Activated naive CD8-positive, alpha-beta T cell treated with anti-CD3 and anti-CD28 coated beads, Interleukin-2, amount 10 ng/mL, durations not matched to agents 7 days and 5 days (primary cell): ENCODE results near the gene PRUNE2. TPM values are rescaled to one million over a fixed set of nuclear protein-coding genes. Genes with fewer than 3 reads are reported as not detected.

Experiments
- ATAC-seq: fragments of 150-1000 bp; cut with Tn5 transposase; one replicate; pipeline ENCODE4 v1.10.0; 2021; ENCODE audit warnings: low read depth, moderate library complexity
- POLR2A ChIA-PET: fragments of 350-600 bp; sonication (Branson Sonifier 250); formaldehyde crosslinking; loops from one replicate; lab custom pipeline; 2021; ENCODE audit warnings: antibody characterized with exemption; lab: Charles Lee
- DNase-seq: peaks from one replicate; pipeline ENCODE4 v3.0.0; 2021
- H3K27ac Mint-ChIP-seq: one replicate; pipeline ENCODE4 v1.8.0; 2022; ENCODE audit warnings: mild to moderate bottlenecking, mixed read lengths
- H3K27me3 Mint-ChIP-seq: one replicate; pipeline ENCODE4 v1.8.0; 2022; ENCODE audit warnings: mild to moderate bottlenecking, moderate library complexity, mixed read lengths
- H3K36me3 Mint-ChIP-seq: one replicate; pipeline ENCODE4 v1.8.0; 2021; ENCODE audit warnings: mild to moderate bottlenecking, mixed read lengths
- H3K4me1 Mint-ChIP-seq: one replicate; pipeline ENCODE4 v1.8.0; 2021; ENCODE audit warnings: mixed read lengths
- H3K4me3 Mint-ChIP-seq: one replicate; pipeline ENCODE4 v1.8.0; 2022; ENCODE audit warnings: mild to moderate bottlenecking, moderate library complexity, mixed read lengths
- H3K9me3 Mint-ChIP-seq: one replicate; pipeline ENCODE4 v1.8.0; 2021; ENCODE audit warnings: mixed read lengths
- total RNA-seq, 2 experiments: library from RNA; stranded (reverse); gene quantifications; one replicate each; pipeline ENCODE4 v1.2.3, GENCODE V29; 2021

The PRUNE2 gene
- total RNA-seq, 2 experiments from 2014 or later = 0.57 TPM; not detected in 1

GRCh38 chr9:76697081-76697480, 208.8 kb downstream of the PRUNE2 start:
- ATAC-seq = no peak
- Mint-ChIP-seq H3K27ac (no peak overlapping the region), H3K4me1 (peaks cover under 1% of the 10 kb centered on the region), H3K4me3 (no peak overlapping the region), H3K9me3 (no peaks in the 10 kb centered on the region), H3K27me3 (peaks cover 42% of the 10 kb centered on the region), H3K36me3 (no peaks in the 10 kb centered on the region)
- POLR2A ChIA-PET = no interaction called here
- DNase-seq = no peak

DNA sequence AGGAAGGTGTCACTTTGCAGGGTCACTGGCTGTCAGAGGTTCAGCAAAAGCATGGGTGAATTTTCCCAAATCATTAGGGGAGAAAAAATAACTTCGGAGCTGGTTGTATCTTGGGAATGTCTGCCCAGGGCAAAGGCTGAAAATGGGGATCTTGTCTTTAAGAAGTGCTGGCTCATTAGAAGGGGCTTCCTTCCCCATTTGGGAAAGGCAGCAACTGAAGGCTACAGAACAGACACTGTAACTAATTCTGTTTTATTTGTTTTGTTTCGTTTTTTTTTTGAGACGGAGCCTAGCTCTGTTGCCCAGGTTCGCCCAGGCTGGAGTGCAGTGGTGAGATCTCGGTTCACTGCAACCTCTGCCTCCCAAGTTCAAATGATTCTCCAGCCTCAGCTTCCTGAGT, 212.0 kb downstream of the PRUNE2 start:
- Mint-ChIP-seq H3K4me1 (peaks cover 8% of the 10 kb centered on the region), H3K36me3 (no peaks in the 10 kb centered on the region), H3K27ac (no peak overlapping the region), H3K4me3 (no peak overlapping the region), H3K27me3 (peaks cover 63% of the 10 kb centered on the region), H3K9me3 (no peaks in the 10 kb centered on the region)
- POLR2A ChIA-PET = no interaction called here
- DNase-seq (no peak), ATAC-seq (no peak)

DNA sequence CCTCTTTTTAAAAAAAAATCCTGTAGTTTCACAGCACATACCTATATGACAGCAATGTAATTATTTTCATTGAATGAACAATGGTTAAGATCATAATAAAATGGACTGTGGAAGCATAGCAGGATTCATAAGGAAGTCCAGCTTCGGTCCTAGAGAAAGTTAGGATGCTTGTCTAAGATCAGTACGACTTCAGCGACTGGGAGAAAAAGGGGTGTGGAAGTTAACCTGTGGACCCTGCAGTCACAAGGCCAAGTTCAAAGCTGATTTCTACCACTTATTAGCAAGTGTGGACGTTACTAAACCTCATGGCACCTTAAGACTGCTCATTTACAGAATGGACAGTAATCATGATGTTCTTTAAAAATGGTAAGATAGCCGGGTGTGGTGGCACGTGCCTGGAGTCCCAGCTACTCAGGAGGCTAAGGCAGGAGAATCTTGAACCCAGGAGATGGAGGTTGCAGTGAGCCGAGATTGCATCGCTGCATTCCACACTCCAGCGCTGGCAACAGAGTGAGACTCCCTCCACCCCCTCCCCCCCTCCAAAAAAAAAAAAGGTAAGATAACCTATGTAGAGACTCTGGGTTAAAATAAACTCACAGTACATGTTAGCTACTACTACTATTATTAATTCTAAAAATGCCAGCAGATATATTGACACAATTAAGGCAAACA, 213.3 kb downstream of the PRUNE2 start:
- Mint-ChIP-seq H3K27me3 (peaks cover 60% of the 10 kb centered on the region), H3K4me3 (peak overlapping the region; percentile 80), H3K27ac (no peak overlapping the region), H3K4me1 (peaks cover 10% of the 10 kb centered on the region), H3K9me3 (no peaks in the 10 kb centered on the region), H3K36me3 (no peaks in the 10 kb centered on the region)
- DNase-seq = no peak
- no peak for ATAC-seq
- POLR2A ChIA-PET = no interaction called here

DNA sequence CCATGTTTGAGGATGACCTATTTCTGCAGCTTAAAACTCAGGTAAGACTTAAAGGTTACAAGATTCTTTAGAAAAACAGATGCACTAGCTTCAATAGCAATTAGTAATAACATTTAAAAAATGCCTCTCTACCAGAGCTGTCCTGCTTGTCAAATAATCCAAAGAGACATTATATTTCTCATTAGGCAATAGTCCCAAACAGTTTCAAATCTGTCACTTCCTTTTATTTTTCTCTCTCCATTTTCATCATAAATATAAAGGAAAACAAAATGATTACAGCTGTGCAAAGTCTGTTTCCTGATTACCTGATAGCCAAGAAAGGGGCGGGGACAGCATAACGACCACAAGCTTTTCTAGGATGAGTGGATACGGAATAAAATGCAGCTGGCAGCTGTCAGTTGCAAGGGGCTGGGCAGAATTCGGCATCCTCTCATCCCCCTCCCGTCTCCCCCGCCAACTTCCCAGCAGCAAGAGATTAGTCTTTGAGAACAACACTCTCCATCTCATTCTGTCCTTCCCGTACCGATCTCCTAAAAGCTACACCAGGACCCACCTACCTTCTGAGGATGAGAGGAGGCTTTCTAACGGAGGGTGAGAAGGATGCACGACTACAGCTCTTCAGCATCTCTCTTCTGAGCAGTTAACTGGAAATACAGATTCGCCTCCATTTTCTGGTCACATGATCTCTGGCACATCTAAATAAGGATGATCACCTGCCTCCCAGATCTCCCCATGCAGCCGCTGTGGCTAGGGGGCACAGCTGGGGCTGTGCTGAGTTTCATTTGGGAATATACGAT, 214.2 kb downstream of the PRUNE2 start:
- H3K27me3 Mint-ChIP-seq = peaks cover 61% of the 10 kb centered on the region
- POLR2A ChIA-PET = no interaction called here
- peak overlapping the region; percentile 80 for H3K4me3 Mint-ChIP-seq
- ATAC-seq (no peak), DNase-seq (no peak)
- H3K9me3 Mint-ChIP-seq = no peaks in the 10 kb centered on the region
- H3K27ac Mint-ChIP-seq = peak overlapping the region; percentile 7
- no peaks in the 10 kb centered on the region for H3K36me3 Mint-ChIP-seq
- peaks cover 10% of the 10 kb centered on the region for H3K4me1 Mint-ChIP-seq

- POLR2A ChIA-PET = no interaction called here
- Mint-ChIP-seq H3K4me1 (peaks cover 10% of the 10 kb centered on the region), H3K27ac (no peak overlapping the region), H3K9me3 (no peaks in the 10 kb centered on the region), H3K36me3 (no peaks in the 10 kb centered on the region), H3K27me3 (peaks cover 56% of the 10 kb centered on the region), H3K4me3 (no peak overlapping the region)
- no peak for DNase-seq
- ATAC-seq = no peak
These were observed 214.9 kb downstream of the PRUNE2 start for GRCh38 chr9:76690973-76691370.

GRCh38 chr9:76690246-76690972, 215.5 kb downstream of the PRUNE2 start:
- H3K36me3 Mint-ChIP-seq = no peaks in the 10 kb centered on the region
- POLR2A ChIA-PET = no interaction called here
- H3K27ac Mint-ChIP-seq = no peak overlapping the region
- H3K4me1 Mint-ChIP-seq = peaks cover 10% of the 10 kb centered on the region
- no peak overlapping the region for H3K4me3 Mint-ChIP-seq
- ATAC-seq = no peak
- H3K9me3 Mint-ChIP-seq = no peaks in the 10 kb centered on the region
- no peak for DNase-seq
- peaks cover 56% of the 10 kb centered on the region for H3K27me3 Mint-ChIP-seq

DNA sequence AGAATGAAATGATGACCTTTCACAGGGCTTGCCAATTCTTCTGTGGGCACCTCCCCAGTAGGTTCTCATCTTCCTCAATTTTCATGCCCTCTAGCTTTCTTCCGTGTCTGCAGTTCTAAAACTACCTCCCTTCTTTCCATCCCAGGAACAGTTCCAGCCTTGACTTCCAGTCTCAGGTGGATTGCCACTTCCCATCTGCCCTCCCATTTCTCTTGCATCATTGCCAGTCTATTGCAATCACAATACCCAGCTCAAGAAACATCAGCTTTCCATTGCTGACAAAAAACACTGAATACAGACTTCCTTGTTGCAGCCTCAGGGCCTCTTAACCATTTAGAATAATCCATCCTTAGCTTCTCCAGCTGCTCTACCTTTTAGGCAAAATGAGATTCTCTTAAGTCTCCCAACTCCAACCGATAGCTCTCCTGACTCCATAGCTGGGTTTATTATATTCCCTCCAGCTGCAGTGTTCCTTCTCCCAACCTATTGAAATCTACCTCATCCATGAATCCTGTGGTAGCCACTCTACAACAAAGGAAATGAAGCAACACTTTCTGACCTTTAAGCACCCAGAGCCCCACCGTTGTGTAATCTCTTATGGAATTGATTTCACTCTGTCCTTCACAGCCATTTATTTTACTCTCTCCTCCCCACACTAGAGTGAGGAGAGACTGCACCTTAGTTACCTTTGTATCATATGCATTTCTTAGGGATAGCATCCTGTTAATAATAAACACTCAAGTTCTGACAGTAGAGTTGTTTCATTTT, 217.3 kb downstream of the PRUNE2 start:
- Mint-ChIP-seq H3K4me3 (no peak overlapping the region), H3K36me3 (no peaks in the 10 kb centered on the region), H3K4me1 (peaks cover 10% of the 10 kb centered on the region), H3K9me3 (no peaks in the 10 kb centered on the region), H3K27ac (no peak overlapping the region), H3K27me3 (peaks cover 49% of the 10 kb centered on the region)
- POLR2A ChIA-PET = no interaction called here
- DNase-seq = no peak
- ATAC-seq = no peak

DNA sequence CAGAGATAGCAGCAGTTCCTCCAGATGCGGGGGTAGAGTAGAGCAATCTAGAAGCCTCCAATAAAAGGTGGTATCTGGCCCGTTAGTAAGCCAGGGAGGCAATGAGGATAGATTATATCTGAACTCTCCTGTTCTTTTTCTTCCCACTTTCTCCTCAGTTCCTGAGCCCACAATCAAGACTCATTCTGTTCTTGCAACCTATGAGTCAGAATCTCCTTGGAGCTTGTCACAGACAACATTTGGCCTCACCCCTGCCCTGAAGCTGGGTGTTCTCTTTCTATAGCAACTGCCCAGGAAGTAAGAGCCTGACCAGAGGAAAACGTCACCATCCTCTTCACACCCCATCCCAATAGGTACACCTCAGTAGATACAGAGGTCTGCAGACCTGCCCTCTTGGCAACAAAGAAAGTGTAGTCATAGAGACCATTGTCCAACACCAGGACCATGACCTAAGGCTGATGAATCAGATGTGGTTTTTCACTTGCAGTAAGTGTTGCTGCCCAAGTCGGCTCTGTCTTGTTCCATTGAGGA, 218.0 kb downstream of the PRUNE2 start:
- ATAC-seq (no peak), DNase-seq (no peak)
- Mint-ChIP-seq H3K27ac (no peak overlapping the region), H3K4me3 (no peak overlapping the region), H3K9me3 (no peaks in the 10 kb centered on the region), H3K36me3 (no peaks in the 10 kb centered on the region), H3K27me3 (peaks cover 47% of the 10 kb centered on the region), H3K4me1 (peaks cover 10% of the 10 kb centered on the region)
- POLR2A ChIA-PET = no interaction called here

- no peak for ATAC-seq
- peaks cover 6% of the 10 kb centered on the region for H3K4me1 Mint-ChIP-seq
- H3K9me3 Mint-ChIP-seq = no peaks in the 10 kb centered on the region
- no peaks in the 10 kb centered on the region for H3K36me3 Mint-ChIP-seq
- DNase-seq = no peak
- peaks cover 41% of the 10 kb centered on the region for H3K27me3 Mint-ChIP-seq
- POLR2A ChIA-PET = no interaction called here
- no peak overlapping the region for H3K4me3 Mint-ChIP-seq
- no peak overlapping the region for H3K27ac Mint-ChIP-seq
These were observed 219.2 kb downstream of the PRUNE2 start for GRCh38 chr9:76686756-76687155.

- Mint-ChIP-seq H3K27me3 (peaks cover 15% of the 10 kb centered on the region), H3K4me1 (peaks cover 5% of the 10 kb centered on the region), H3K36me3 (no peaks in the 10 kb centered on the region), H3K9me3 (no peaks in the 10 kb centered on the region), H3K27ac (no peak overlapping the region), H3K4me3 (no peak overlapping the region)
- POLR2A ChIA-PET = no interaction called here
- DNase-seq = no peak
- ATAC-seq = no peak
These were observed 221.7 kb downstream of the PRUNE2 start for GRCh38 chr9:76684213-76684612.

DNA sequence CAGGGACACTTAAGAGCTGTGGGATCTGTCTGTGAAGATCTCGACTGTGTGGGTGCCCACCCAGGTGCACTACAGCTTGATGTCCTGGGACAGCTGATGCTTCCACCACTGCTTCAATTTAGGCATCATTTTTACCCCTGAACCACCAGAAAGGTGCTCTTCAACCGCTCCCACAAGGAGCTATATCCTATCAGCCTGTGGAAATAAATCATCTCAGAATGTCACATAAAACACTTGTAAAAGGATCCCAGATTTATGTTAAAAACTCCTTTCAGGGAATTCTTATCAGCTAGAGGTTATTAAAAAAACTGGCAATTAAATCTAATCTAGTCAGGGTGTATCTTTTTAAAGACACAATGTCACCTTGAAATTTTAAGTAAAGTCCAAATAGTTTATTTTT, 224.4 kb downstream of the PRUNE2 start:
- POLR2A ChIA-PET = no interaction called here
- H3K9me3 Mint-ChIP-seq = no peaks in the 10 kb centered on the region
- H3K27me3 Mint-ChIP-seq = no peaks in the 10 kb centered on the region
- peaks cover 3% of the 10 kb centered on the region for H3K4me1 Mint-ChIP-seq
- ATAC-seq (no peak), DNase-seq (no peak)
- no peak overlapping the region for H3K4me3 Mint-ChIP-seq
- no peak overlapping the region for H3K27ac Mint-ChIP-seq
- no peaks in the 10 kb centered on the region for H3K36me3 Mint-ChIP-seq

DNA sequence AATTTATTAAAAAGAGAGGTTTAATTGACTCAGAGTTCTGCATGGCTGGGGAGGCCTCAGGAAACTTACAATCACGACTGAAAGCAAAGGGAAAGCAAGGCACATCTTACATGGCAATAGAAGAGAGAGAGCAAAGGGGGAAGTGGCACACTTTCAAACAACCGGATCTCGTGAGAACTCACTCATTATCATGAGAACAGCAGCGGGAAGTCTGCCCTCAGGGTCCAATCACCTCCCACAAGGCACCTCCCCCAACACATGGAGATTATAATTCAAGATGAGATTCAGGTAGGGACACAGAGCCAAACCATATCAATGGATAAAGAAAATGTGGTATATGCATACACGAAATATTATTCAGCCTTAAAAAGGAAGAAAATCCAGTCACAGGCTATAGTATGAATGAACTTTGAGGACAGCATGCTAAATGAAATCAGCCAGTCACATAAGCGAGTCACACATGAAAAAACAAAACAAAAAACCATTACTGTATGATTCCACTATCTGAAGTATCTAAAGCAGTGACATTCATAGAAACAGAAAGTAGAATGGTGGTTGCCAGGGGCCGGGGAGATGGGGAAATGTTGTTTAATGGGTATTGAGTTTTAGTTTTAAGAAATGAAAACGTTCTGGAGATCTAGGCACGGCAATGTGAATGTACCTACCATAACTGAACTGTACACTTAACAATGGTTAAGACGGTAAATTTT, 225.0 kb downstream of the PRUNE2 start:
- Mint-ChIP-seq H3K4me3 (no peak overlapping the region), H3K9me3 (no peaks in the 10 kb centered on the region), H3K4me1 (peaks cover 3% of the 10 kb centered on the region), H3K27me3 (no peaks in the 10 kb centered on the region), H3K36me3 (no peaks in the 10 kb centered on the region), H3K27ac (no peak overlapping the region)
- POLR2A ChIA-PET = no interaction called here
- ATAC-seq = no peak
- DNase-seq = no peak
